Brain microvascular endothelial cell (primary cell): Measurements from ENCODE around the gene MFSD6.

Experiments used
- DNase-seq: peaks from one replicate; pipeline ENCODE4 v3.0.0-alpha.2; 2020
- H3K27ac ChIP-seq: fragments of 250-450 bp; sonication (Bioruptor Pico); 2 replicates; pipeline ENCODE4 v1.5.1; 2020; ENCODE audit warnings: mild to moderate bottlenecking, moderate library complexity
- H3K27me3 ChIP-seq: fragments of 250-450 bp; sonication (Bioruptor Pico); replicated peaks from 2 replicates; pipeline ENCODE4 v1.5.1; 2020; ENCODE audit warnings: mild to moderate bottlenecking
- H3K36me3 ChIP-seq: fragments of 250-450 bp; sonication (Bioruptor Pico); replicated peaks from 2 replicates; pipeline ENCODE4 v1.5.1; 2020; ENCODE audit warnings: mild to moderate bottlenecking
- H3K4me3 ChIP-seq: 2 replicates; pipeline ENCODE4 v1.5.1; 2011; ENCODE audit warnings: low read depth, mild to moderate bottlenecking, control low read depth, low read length, moderate library complexity
- in situ Hi-C: cut with HindIII; loops from 2 replicates; pipeline ENCODE4 v1.10.0; 2017; ENCODE audit warnings: low sequenced_read_pairs, low pct_ligation_motif_present
- TF ChIP-seq, protein P1 (sequence below): IDR thresholded peaks from 2 replicates; pipeline ENCODE4 v1.5.1; 2011; ENCODE audit warnings: low read depth, mild to moderate bottlenecking, moderate library complexity, low read length, control low read depth, inconsistent platforms; ENCODE audit errors: missing control alignments

Gene MFSD6

DNA sequence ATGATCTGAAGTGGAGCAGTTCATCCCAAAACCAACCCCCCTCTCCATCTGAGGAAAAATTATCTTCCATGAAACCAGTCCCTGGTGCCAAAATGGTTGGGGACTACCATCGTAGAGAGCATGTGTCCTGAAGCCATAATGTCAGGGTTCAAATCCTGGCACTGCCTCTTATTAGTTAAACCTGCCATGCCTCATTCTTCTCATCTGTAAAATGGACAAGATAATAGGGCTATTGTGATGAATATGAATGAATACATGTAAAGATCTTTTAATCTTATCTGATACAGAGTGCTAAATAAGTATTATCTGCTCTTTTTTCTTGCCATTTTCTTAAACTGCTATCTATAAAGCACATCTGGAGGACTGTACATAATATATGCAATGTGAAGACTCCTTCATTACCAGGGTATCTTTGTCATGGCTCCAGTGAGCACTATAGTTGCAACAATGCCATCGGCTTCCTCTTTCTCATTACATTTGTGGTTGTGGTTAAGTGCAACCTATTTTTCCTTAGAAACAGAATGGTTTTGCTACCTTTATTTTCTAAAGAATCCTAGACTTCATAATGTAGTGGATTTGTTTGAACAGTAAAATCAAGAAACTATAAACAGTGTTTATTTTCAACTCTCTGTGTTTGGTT, 27.0 kb downstream of the MFSD6 start:
- TF ChIP-seq, protein P1, sequence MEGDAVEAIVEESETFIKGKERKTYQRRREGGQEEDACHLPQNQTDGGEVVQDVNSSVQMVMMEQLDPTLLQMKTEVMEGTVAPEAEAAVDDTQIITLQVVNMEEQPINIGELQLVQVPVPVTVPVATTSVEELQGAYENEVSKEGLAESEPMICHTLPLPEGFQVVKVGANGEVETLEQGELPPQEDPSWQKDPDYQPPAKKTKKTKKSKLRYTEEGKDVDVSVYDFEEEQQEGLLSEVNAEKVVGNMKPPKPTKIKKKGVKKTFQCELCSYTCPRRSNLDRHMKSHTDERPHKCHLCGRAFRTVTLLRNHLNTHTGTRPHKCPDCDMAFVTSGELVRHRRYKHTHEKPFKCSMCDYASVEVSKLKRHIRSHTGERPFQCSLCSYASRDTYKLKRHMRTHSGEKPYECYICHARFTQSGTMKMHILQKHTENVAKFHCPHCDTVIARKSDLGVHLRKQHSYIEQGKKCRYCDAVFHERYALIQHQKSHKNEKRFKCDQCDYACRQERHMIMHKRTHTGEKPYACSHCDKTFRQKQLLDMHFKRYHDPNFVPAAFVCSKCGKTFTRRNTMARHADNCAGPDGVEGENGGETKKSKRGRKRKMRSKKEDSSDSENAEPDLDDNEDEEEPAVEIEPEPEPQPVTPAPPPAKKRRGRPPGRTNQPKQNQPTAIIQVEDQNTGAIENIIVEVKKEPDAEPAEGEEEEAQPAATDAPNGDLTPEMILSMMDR, result no peak

DNA sequence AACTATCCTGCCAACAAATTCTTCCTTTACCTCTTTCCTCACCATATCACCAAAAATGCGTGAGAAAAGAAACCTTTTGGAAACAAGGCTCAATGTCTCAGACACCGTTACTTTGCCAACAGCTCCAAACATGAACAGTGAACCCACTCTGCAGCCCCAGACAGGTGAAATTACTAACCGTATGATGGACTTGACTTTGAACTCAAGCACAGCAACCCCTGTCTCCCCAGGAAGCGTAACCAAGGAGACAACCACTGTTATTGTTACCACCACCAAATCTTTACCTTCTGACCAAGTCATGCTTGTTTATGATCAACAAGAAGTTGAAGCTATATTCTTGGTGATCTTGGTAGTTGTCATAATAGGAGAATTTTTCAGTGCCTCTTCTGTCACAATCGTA, 28.4 kb downstream of the MFSD6 start:
- Histone ChIP-seq H3K4me3 (no peak overlapping the region), H3K36me3 (no peaks in the 10 kb centered on the region), H3K27me3 (no peaks in the 10 kb centered on the region), H3K27ac (no peak overlapping the region)
- in situ Hi-C loops, result no loop called here
- no peak for DNase-seq
- TF ChIP-seq, protein P1, result no peak

More for the DNA sequence above, 27.0 kb downstream of the MFSD6 start:
- H3K27me3 ChIP-seq, result no peaks in the 10 kb centered on the region
- in situ Hi-C loops, result no loop called here
- no peak overlapping the region for H3K4me3 ChIP-seq
- H3K27ac ChIP-seq, result no peak overlapping the region
- DNase-seq, result no peak
- H3K36me3 ChIP-seq, result no peaks in the 10 kb centered on the region

DNA sequence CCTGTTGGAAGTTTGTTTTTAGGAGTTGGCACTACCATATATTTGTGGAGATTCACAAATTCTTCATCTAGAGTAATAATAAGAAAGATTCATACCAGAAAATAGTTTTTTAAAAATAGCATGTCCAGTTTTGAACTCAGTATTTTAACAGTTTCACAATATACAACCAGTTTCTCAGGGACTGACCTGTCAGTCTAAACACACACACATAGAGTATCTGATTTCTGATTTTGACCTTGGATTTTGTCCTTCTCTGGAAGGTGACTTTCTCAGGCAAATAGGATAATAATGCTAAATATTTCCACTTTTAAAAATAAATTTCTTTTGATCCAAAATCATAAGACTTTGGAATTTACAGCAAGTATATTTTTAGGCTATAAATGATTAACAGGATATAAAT, 32.0 kb downstream of the MFSD6 start:
- in situ Hi-C loops, result no loop called here
- H3K4me3 ChIP-seq, result no peak overlapping the region
- H3K36me3 ChIP-seq, result no peaks in the 10 kb centered on the region
- no peaks in the 10 kb centered on the region for H3K27me3 ChIP-seq
- H3K27ac ChIP-seq, result no peak overlapping the region
- DNase-seq, result no peak
- TF ChIP-seq, protein P1, result no peak

DNA sequence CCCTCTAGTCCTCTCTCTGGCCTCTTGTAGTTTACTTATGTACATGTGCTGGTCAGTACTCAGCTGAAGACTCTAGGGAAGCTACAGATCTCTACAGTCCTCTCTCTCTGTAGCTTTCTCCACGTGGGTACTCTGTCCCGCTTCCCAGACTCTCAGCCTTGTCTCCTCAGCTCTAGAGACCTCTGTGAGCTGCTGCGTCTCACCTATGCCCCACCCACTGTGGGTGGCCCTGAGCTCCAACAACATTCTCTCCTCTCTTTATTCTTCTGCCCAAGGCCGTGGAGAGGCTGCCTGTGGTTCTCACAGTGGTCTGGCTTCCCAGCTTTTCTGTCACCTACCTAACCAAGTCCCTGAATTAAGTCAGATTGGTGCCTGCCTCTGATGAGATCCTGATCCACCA, 33.4 kb downstream of the MFSD6 start:
- in situ Hi-C loops, result no loop called here

DNA sequence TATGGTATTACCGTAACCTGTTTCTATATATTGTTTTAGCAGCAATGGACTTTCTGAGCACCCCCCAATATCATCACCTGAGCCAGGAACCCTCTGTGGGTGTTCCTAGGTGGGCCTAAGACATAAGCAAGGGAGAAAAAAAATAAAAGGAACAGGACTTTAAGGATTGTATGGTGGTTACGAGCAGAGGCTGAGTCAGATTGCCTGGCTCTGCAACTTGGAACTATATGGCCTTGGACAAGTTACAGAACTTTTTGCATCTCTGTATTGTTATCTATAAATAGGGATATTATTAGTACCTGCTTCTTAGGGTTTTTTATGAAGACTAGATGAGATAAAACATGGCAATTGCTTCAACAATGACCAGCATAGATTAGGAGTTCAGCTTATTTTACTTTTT, 34.9 kb downstream of the MFSD6 start:
- TF ChIP-seq, protein P1, result no peak
- H3K27ac ChIP-seq, result no peak overlapping the region
- DNase-seq, result no peak
- in situ Hi-C loops, result no loop called here
- H3K27me3 ChIP-seq, result no peaks in the 10 kb centered on the region
- H3K4me3 ChIP-seq, result no peak overlapping the region
- no peaks in the 10 kb centered on the region for H3K36me3 ChIP-seq

More for the DNA sequence above, 33.4 kb downstream of the MFSD6 start:
- no peak for DNase-seq
- Histone ChIP-seq H3K36me3 (no peaks in the 10 kb centered on the region), H3K4me3 (no peak overlapping the region), H3K27me3 (no peaks in the 10 kb centered on the region), H3K27ac (no peak overlapping the region)
- TF ChIP-seq, protein P1, result no peak
